Measurements from ENCODE around the gene CIRBP. TPM values are rescaled to one million over a fixed set of nuclear protein-coding genes. Genes with fewer than 3 reads are reported as not detected.
A peak's percentile ranks its signal among the peaks of the same experiment; 100 is the strongest.

Gene CIRBP
- total and polyA plus RNA-seq, 2 of the 13 experiments (the other 11 are each of a cell fraction or from before 2014, with no cell fraction given) = 133 to 140 TPM

DNA sequence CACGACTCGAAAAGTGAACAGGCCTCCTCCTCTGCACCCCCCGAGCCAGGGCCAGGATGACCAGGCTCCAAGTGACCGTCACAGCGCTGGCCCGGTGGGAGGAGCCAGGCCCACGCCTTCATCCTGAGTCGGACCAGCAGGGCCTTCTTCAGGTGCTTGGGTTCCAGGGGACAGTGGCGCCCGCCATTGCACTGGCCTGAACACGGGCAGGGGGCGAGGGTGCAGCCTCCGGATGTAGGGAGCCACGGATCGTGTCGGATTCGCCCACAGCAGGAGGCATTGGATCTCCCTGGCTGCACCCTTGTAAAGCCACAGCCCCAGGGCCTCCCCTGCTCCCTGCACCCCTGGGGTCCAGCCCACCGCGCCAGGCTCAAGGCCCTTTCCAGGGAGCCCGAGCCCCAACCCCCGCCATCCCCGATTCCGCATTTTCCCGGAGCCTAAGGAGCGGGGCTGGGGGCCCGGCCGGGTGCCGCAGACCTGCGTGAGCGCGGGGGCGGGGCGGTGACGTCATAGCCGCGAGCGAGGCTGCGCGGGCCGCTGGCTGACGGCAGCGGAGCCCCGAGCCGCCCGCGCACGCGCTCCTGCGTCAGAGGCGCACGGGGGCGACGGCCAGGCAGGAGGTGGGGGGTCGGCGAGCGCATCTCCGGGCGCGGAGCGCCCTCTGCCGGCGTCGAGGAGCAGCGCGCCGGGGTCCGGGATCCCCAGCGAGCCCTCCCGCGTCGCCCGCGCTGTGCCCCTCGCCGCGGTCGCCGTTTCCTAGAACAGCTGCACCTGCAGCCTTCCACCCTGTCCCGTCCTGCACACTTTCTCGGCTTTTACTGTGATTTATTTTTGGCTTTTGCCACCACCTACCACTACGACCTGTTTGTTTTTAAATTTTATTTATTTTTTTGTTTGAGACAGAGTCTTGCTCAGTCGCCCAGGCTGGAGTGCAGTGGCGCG, 29.1 kb upstream of the CIRBP start (continued):
- TF ChIP-seq ZNF430 (CRISPR knock-in tag; IDR thresholded peaks at IDR 0.05) (0 out of 2 replicates have a peak, but pooled peaks have one; percentile 44), PCBP1 (IDR thresholded peaks at IDR 0.05; ENCODE audit: borderline replicate concordance, low read depth, low read length) (no peak), ZNF225 (CRISPR knock-in tag; IDR thresholded peaks at IDR 0.05) (0 out of 2 replicates have a peak, but pooled peaks have one; percentile 51), TARDBP (CRISPR knock-in tag; IDR thresholded peaks at IDR 0.05) (no peak), SALL1 (CRISPR knock-in tag; IDR thresholded peaks at IDR 0.05) (no peak), NR2C2 (CRISPR knock-in tag; IDR thresholded peaks at IDR 0.05; ENCODE audit: borderline replicate concordance) (peak; percentile 64; the same call in 1 of the 2 replicates), SMAD1 (CRISPR knock-in tag; IDR thresholded peaks at IDR 0.05; ENCODE audit: borderline replicate concordance, low read depth) (0 out of 2 replicates have a peak, but pooled peaks have one; percentile 38), JUN (CRISPR knock-in tag; IDR thresholded peaks at IDR 0.05) (peak; percentile 70; the same call in 1 of the 2 replicates), ZSCAN25 (CRISPR knock-in tag; IDR thresholded peaks at IDR 0.05) (peak; percentile 61; the same call in 1 of the 2 replicates), ZNF124 (CRISPR knock-in tag; IDR thresholded peaks at IDR 0.05) (no peak), ZNF263 (CRISPR knock-in tag; IDR thresholded peaks at IDR 0.05) (no peak), ZFP90 (CRISPR knock-in tag; IDR thresholded peaks at IDR 0.05; ENCODE audit: borderline replicate concordance) (no peak), ZNF737 (CRISPR knock-in tag; IDR thresholded peaks at IDR 0.05; ENCODE audit: borderline replicate concordance) (no peak), AGO2 (optimal IDR thresholded peaks at IDR 0.05; ENCODE audit: low read depth, low read length) (peak; percentile 58)
- TF ChIP-seq, protein P1, sequence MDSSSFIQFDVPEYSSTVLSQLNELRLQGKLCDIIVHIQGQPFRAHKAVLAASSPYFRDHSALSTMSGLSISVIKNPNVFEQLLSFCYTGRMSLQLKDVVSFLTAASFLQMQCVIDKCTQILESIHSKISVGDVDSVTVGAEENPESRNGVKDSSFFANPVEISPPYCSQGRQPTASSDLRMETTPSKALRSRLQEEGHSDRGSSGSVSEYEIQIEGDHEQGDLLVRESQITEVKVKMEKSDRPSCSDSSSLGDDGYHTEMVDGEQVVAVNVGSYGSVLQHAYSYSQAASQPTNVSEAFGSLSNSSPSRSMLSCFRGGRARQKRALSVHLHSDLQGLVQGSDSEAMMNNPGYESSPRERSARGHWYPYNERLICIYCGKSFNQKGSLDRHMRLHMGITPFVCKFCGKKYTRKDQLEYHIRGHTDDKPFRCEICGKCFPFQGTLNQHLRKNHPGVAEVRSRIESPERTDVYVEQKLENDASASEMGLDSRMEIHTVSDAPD (CRISPR knock-in tag; IDR thresholded peaks at IDR 0.05) = no peak
- TF ChIP-seq, protein P2, sequence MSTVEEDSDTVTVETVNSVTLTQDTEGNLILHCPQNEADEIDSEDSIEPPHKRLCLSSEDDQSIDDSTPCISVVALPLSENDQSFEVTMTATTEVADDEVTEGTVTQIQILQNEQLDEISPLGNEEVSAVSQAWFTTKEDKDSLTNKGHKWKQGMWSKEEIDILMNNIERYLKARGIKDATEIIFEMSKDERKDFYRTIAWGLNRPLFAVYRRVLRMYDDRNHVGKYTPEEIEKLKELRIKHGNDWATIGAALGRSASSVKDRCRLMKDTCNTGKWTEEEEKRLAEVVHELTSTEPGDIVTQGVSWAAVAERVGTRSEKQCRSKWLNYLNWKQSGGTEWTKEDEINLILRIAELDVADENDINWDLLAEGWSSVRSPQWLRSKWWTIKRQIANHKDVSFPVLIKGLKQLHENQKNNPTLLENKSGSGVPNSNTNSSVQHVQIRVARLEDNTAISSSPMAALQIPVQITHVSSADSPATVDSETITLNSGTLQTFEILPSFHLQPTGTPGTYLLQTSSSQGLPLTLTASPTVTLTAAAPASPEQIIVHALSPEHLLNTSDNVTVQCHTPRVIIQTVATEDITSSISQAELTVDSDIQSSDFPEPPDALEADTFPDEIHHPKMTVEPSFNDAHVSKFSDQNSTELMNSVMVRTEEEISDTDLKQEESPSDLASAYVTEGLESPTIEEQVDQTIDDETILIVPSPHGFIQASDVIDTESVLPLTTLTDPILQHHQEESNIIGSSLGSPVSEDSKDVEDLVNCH (CRISPR knock-in tag; IDR thresholded peaks at IDR 0.05) = no peak
- TF ChIP-seq, protein P3, sequence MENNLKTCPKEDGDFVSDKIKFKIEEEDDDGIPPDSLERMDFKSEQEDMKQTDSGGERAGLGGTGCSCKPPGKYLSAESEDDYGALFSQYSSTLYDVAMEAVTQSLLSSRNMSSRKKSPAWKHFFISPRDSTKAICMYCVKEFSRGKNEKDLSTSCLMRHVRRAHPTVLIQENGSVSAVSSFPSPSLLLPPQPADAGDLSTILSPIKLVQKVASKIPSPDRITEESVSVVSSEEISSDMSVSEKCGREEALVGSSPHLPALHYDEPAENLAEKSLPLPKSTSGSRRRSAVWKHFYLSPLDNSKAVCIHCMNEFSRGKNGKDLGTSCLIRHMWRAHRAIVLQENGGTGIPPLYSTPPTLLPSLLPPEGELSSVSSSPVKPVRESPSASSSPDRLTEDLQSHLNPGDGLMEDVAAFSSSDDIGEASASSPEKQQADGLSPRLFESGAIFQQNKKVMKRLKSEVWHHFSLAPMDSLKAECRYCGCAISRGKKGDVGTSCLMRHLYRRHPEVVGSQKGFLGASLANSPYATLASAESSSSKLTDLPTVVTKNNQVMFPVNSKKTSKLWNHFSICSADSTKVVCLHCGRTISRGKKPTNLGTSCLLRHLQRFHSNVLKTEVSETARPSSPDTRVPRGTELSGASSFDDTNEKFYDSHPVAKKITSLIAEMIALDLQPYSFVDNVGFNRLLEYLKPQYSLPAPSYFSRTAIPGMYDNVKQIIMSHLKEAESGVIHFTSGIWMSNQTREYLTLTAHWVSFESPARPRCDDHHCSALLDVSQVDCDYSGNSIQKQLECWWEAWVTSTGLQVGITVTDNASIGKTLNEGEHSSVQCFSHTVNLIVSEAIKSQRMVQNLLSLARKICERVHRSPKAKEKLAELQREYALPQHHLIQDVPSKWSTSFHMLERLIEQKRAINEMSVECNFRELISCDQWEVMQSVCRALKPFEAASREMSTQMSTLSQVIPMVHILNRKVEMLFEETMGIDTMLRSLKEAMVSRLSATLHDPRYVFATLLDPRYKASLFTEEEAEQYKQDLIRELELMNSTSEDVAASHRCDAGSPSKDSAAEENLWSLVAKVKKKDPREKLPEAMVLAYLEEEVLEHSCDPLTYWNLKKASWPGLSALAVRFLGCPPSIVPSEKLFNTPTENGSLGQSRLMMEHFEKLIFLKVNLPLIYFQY (CRISPR knock-in tag; IDR thresholded peaks at IDR 0.05; ENCODE audit: borderline replicate concordance) = no peak
- TF ChIP-seq, protein P4, sequence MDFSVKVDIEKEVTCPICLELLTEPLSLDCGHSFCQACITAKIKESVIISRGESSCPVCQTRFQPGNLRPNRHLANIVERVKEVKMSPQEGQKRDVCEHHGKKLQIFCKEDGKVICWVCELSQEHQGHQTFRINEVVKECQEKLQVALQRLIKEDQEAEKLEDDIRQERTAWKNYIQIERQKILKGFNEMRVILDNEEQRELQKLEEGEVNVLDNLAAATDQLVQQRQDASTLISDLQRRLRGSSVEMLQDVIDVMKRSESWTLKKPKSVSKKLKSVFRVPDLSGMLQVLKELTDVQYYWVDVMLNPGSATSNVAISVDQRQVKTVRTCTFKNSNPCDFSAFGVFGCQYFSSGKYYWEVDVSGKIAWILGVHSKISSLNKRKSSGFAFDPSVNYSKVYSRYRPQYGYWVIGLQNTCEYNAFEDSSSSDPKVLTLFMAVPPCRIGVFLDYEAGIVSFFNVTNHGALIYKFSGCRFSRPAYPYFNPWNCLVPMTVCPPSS (IDR thresholded peaks at IDR 0.05) = no peak

Data from HepG2 (cell line).